Esophagus squamous epithelium (tissue), 4 donors: Measurements from ENCODE around the gene PLEKHA6.

Experiments used
- POLR2A ChIP-seq, 4 donors: fragments of 450-650 bp; IDR thresholded peaks; one replicate each; pipeline ENCODE4 v1.6.1; 2017; ENCODE audit warnings: antibody characterized with exemption in 4 of 4, mild to moderate bottlenecking in 4 of 4, moderate library complexity in 3 of 4
- TF ChIP-seq, protein P1 (sequence below), 6 experiments: fragments of 450-650 bp in 4 of 6; fragments of 200-600 bp in 2 of 6; sonication (generic) in 2 of 6; IDR thresholded peaks; one replicate each; pipeline ENCODE4 v1.5.1; 2016 to 2019; ENCODE audit warnings: antibody characterized with exemption in 6 of 6, mild to moderate bottlenecking in 4 of 6, moderate library complexity in 4 of 6

DNA sequence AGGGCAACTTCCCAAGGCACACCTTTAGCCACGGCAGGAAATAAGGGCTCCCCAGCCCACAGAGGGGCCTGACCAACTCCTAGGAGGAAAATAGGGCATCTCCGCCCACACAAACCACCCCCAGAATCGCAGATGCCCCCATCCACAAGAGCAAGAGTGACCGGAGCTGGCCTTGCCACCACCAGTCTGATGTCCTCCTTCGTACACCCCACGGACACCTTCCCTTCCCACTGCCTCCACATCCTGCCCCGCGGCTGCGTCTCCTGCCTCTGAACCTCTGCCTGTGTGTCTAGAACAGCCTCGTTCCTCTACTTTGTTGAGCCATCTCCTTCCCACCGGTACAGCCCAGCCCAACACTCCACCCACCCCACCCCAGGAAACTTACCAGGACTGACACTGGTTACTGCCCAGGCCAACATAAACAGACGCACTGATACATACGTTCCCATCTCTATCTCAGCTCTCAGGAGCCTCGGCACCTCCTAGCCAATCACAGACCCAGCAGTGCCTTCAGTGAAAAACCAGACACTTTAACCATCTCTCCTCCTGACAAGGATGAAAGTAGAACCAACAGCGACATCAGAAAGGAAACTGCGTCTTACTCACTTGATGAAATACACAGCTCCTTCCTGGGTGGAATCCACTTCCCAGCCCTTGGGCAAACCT lies 7.6 kb upstream of the PLEKHA6 start:
- TF ChIP-seq, protein P1, sequence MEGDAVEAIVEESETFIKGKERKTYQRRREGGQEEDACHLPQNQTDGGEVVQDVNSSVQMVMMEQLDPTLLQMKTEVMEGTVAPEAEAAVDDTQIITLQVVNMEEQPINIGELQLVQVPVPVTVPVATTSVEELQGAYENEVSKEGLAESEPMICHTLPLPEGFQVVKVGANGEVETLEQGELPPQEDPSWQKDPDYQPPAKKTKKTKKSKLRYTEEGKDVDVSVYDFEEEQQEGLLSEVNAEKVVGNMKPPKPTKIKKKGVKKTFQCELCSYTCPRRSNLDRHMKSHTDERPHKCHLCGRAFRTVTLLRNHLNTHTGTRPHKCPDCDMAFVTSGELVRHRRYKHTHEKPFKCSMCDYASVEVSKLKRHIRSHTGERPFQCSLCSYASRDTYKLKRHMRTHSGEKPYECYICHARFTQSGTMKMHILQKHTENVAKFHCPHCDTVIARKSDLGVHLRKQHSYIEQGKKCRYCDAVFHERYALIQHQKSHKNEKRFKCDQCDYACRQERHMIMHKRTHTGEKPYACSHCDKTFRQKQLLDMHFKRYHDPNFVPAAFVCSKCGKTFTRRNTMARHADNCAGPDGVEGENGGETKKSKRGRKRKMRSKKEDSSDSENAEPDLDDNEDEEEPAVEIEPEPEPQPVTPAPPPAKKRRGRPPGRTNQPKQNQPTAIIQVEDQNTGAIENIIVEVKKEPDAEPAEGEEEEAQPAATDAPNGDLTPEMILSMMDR (IDR thresholded peaks at IDR 0.05), result no peak
- TF ChIP-seq POLR2A (IDR thresholded peaks at IDR 0.05), result no peak
